ENCODE results near the gene DHX35. TPM values are rescaled to one million over a fixed set of nuclear protein-coding genes. Genes with fewer than 3 reads are reported as not detected.

Gene DHX35
- total RNA-seq, 1 experiment from 2014 or later = 29.5 TPM

DNA sequence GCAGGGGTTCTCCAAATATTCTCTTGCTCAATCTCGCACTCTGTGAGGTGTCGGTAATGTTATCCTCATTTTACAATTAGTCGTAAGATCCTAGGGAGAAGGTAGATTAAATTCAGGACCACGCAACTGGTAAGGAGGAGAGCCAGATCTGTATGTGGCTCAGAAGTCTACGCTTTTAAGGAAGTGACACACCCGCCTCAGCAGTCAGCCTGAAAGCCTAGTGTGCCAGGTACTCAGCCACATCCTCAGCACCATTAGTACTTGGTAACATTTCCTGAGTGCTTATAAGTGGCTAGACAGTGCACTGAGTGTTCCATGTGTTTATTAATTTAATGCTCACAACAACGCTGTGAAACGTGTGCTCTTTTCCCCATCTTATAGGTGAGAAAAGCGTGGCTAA, 63.7 kb downstream of the DHX35 start:
- no peaks in the 10 kb centered on the region for H3K4me1 ChIP-seq
- intact Hi-C loops (cut with micrococcal nuclease; ENCODE audit: unreplicated experiment) = no loop called here
- H3K4me3 ChIP-seq (ENCODE audit: low read depth, low read length) = no peak overlapping the region
- H3K27ac Mint-ChIP-seq (ENCODE audit: unreplicated experiment) = no peak overlapping the region
- ChIA-PET POLR2A (interaction anchor here (0.5 to 0.6 kb wide), 2 partner anchors 12 to 99 kb away, joined by 3 read pairs; no protein-coding TSS in a partner anchor), CTCF (no interaction called here)
- no TSS peak for BruUV-seq (replicated peaks)
- TF ChIP-seq, protein P1, sequence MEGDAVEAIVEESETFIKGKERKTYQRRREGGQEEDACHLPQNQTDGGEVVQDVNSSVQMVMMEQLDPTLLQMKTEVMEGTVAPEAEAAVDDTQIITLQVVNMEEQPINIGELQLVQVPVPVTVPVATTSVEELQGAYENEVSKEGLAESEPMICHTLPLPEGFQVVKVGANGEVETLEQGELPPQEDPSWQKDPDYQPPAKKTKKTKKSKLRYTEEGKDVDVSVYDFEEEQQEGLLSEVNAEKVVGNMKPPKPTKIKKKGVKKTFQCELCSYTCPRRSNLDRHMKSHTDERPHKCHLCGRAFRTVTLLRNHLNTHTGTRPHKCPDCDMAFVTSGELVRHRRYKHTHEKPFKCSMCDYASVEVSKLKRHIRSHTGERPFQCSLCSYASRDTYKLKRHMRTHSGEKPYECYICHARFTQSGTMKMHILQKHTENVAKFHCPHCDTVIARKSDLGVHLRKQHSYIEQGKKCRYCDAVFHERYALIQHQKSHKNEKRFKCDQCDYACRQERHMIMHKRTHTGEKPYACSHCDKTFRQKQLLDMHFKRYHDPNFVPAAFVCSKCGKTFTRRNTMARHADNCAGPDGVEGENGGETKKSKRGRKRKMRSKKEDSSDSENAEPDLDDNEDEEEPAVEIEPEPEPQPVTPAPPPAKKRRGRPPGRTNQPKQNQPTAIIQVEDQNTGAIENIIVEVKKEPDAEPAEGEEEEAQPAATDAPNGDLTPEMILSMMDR (IDR thresholded peaks at IDR 0.05; ENCODE audit: insufficient read depth in 1 of 2, low read depth in 1 of 2, low read length in 1 of 2, severe bottlenecking in 1 of 2, unreplicated experiment in 1 of 2) = no peak
- no peaks in the 10 kb centered on the region for H3K27me3 ChIP-seq (replicated peaks; ENCODE audit: control insufficient read depth, insufficient read depth, low read length)
- H3K9me3 ChIP-seq = no peaks in the 10 kb centered on the region
- H3K36me3 ChIP-seq (ENCODE audit: control insufficient read depth, insufficient read depth, low read length) = peaks cover 11% of the 10 kb centered on the region
- H3K36me3 Mint-ChIP-seq (ENCODE audit: insufficient read depth, unreplicated experiment) = peaks cover 43% of the 10 kb centered on the region
- no peaks in the 10 kb centered on the region for H3K9me3 Mint-ChIP-seq (ENCODE audit: unreplicated experiment)
- H3K4me3 Mint-ChIP-seq (ENCODE audit: unreplicated experiment) = no peak overlapping the region
- no peak for DNase-seq
- no peaks in the 10 kb centered on the region for H3K27me3 Mint-ChIP-seq (ENCODE audit: insufficient read depth, unreplicated experiment)
- no peaks in the 10 kb centered on the region for H3K4me1 Mint-ChIP-seq (ENCODE audit: low read depth, unreplicated experiment)

DNA sequence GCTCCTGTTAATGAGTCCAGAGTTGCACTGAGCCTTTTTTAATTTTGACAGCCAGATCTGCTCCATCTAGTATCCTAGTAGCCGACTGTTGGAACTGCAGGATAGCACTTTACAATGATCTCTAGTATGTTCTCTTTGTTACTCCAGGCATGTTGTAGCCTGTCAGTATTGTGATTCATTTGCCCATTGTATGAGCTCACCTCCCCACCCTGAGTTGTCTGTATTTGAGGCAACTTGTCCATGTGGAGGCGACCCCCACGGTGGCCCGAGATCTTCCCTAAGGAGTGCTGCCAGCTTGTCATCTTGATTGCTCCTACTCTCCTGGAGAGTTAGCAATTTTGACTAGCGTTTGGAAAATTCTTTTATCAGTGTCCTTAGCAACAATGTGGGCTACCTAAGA, 67.2 kb downstream of the DHX35 start:
- H3K4me1 Mint-ChIP-seq (ENCODE audit: low read depth, unreplicated experiment) = no peaks in the 10 kb centered on the region
- Histone ChIP-seq H3K36me3 (ENCODE audit: control insufficient read depth, insufficient read depth, low read length) (peaks cover 3% of the 10 kb centered on the region), H3K27me3 (replicated peaks; ENCODE audit: control insufficient read depth, insufficient read depth, low read length) (no peaks in the 10 kb centered on the region), H3K4me1 (no peaks in the 10 kb centered on the region), H3K4me3 (ENCODE audit: low read depth, low read length) (no peak overlapping the region), H3K9me3 (no peaks in the 10 kb centered on the region)
- BruUV-seq (replicated peaks) = no TSS peak
- no peaks in the 10 kb centered on the region for H3K27me3 Mint-ChIP-seq (ENCODE audit: insufficient read depth, unreplicated experiment)
- no peak for DNase-seq
- peaks cover 46% of the 10 kb centered on the region for H3K36me3 Mint-ChIP-seq (ENCODE audit: insufficient read depth, unreplicated experiment)
- no peaks in the 10 kb centered on the region for H3K9me3 Mint-ChIP-seq (ENCODE audit: unreplicated experiment)
- ChIA-PET POLR2A (no interaction called here), CTCF (interaction anchor here (1.0 kb wide), 1 partner anchor 20 kb away, joined by 3 read pairs; no protein-coding TSS in a partner anchor)
- intact Hi-C loops (cut with micrococcal nuclease; ENCODE audit: unreplicated experiment) = no loop called here
- H3K4me3 Mint-ChIP-seq (ENCODE audit: unreplicated experiment) = no peak overlapping the region
- TF ChIP-seq, protein P1 (IDR thresholded peaks at IDR 0.05; ENCODE audit: insufficient read depth in 1 of 2, low read depth in 1 of 2, low read length in 1 of 2, severe bottlenecking in 1 of 2, unreplicated experiment in 1 of 2) = no peak
- no peak overlapping the region for H3K27ac Mint-ChIP-seq (ENCODE audit: unreplicated experiment)

GRCh38 chr20:39032997-39033396, 70.9 kb downstream of the DHX35 start:
- DNase-seq = no peak
- Histone ChIP-seq H3K27me3 (replicated peaks; ENCODE audit: control insufficient read depth, insufficient read depth, low read length) (no peaks in the 10 kb centered on the region), H3K36me3 (ENCODE audit: control insufficient read depth, insufficient read depth, low read length) (peaks cover 6% of the 10 kb centered on the region), H3K4me3 (ENCODE audit: low read depth, low read length) (no peak overlapping the region), H3K9me3 (no peaks in the 10 kb centered on the region), H3K4me1 (no peaks in the 10 kb centered on the region)
- H3K27me3 Mint-ChIP-seq (ENCODE audit: insufficient read depth, unreplicated experiment) = no peaks in the 10 kb centered on the region
- peaks cover 46% of the 10 kb centered on the region for H3K36me3 Mint-ChIP-seq (ENCODE audit: insufficient read depth, unreplicated experiment)
- ChIA-PET POLR2A (no interaction called here), CTCF (no interaction called here)
- TF ChIP-seq, protein P1 (IDR thresholded peaks at IDR 0.05; ENCODE audit: insufficient read depth in 1 of 2, low read depth in 1 of 2, low read length in 1 of 2, severe bottlenecking in 1 of 2, unreplicated experiment in 1 of 2) = no peak
- BruUV-seq (replicated peaks) = no TSS peak
- intact Hi-C loops (cut with micrococcal nuclease; ENCODE audit: unreplicated experiment) = no loop called here
- H3K27ac Mint-ChIP-seq (ENCODE audit: unreplicated experiment) = no peak overlapping the region
- H3K4me1 Mint-ChIP-seq (ENCODE audit: low read depth, unreplicated experiment) = no peaks in the 10 kb centered on the region
- no peak overlapping the region for H3K4me3 Mint-ChIP-seq (ENCODE audit: unreplicated experiment)
- H3K9me3 Mint-ChIP-seq (ENCODE audit: unreplicated experiment) = no peaks in the 10 kb centered on the region

Measured in Caco-2 (cell line).